ENCODE data around the gene TAOK3. TPM values are rescaled to one million over a fixed set of nuclear protein-coding genes. Genes with fewer than 3 reads are reported as not detected.

The TAOK3 gene
- total and polyA plus RNA-seq, 10 of the 15 experiments (the other 5 are each of a cell fraction or from before 2014, with no cell fraction given), result 41.3 to 131 (median 57.8) TPM

- H3K4me1 ChIP-seq (ENCODE audit: control insufficient read depth, insufficient read depth, low read length), result peaks cover 26% of the 10 kb centered on the region
- FAIRE-seq (peak; percentile 91), ATAC-seq (peak; percentile 93), DNase-seq (ENCODE audit: low read depth, low spot score) (peak; percentile 65)
- RAD21 ChIA-PET (ENCODE audit: unreplicated experiment), result interaction anchor here (1.1 to 4.8 kb wide), 9 partner anchors 13 to 139 kb away, joined by 3 to 24 read pairs (median 9); partner anchors contain the start of gene SUDS3
- H3K4me2 ChIP-seq (ENCODE audit: control insufficient read depth, insufficient read depth), result peak overlapping the region; percentile 64
- peaks cover 0 to 6% of the 10 kb centered on the region in 2 experiments; a peak in 3 of 4 replicates for H3K36me3 ChIP-seq (ENCODE audit: control insufficient read depth in 2 of 2, insufficient read depth in 2 of 2, low read length in 1 of 2)
- no peaks in the 10 kb centered on the region for H4K20me1 ChIP-seq (ENCODE audit: control insufficient read depth, insufficient read depth)
- H3K9me3 ChIP-seq (replicated peaks; ENCODE audit: control insufficient read depth, insufficient read depth, low read length), result no peaks in the 10 kb centered on the region
- in situ Hi-C loops (cut with MboI), result no loop called here
- H2AFZ ChIP-seq (ENCODE audit: control insufficient read depth, low read depth, low read length), result no peak overlapping the region
- no peak overlapping the region for H3K9ac ChIP-seq (ENCODE audit: control insufficient read depth, insufficient read depth, low read length)
- H3K79me2 ChIP-seq (ENCODE audit: control insufficient read depth, insufficient read depth, low read length), result no peaks in the 10 kb centered on the region; the same call in 1 of the 2 replicates
- WGBS (ENCODE audit: insufficient coverage, insufficient replicate concordance, low lambda C conversion rate, missing lambda C conversion rate), result 0% methylated on average over 1 of the region's 1 CpG
- CTCF ChIA-PET, result interaction anchor here (0.7 to 2.4 kb wide), 5 partner anchors 13 to 140 kb away, joined by 3 to 17 read pairs (median 6); partner anchors contain the start of gene SUDS3
- no peaks in the 10 kb centered on the region for H3K27me3 ChIP-seq (replicated peaks in 1 of 2; ENCODE audit: control insufficient read depth in 2 of 2, insufficient read depth in 2 of 2, low read length in 1 of 2)
- no peak overlapping the region for H3K4me3 ChIP-seq
- H3K27ac ChIP-seq (ENCODE audit: control insufficient read depth, insufficient read depth), result peak overlapping the region; percentile 75
- POLR2A ChIA-PET, result interaction anchor here (0.6 to 1.1 kb wide), 4 partner anchors 12 to 137 kb away, joined by 3 to 7 read pairs (median 4); no protein-coding TSS in a partner anchor
- no TSS peak for BruUV-seq (replicated peaks)
- SMC1A ChIA-PET (ENCODE audit: uncharacterized antibody, unreplicated experiment), result interaction anchor here (0.6 to 3.2 kb wide), 17 partner anchors 9 to 139 kb away, joined by 3 to 15 read pairs (median 5); partner anchors contain the start of genes SUDS3 and TAOK3
- intact Hi-C loops (cut with micrococcal nuclease; ENCODE audit: unreplicated experiment), result loop anchor here (5.0 kb wide), 3 partner anchors 55 to 140 kb away; partner anchors contain the start of gene SUDS3
- TF ChIP-seq RB1 (IDR thresholded peaks at IDR 0.05; ENCODE audit: borderline replicate concordance) (no peak), CEBPB (IDR thresholded peaks at IDR 0.05; ENCODE audit: borderline replicate concordance in 1 of 2, low read depth in 2 of 2, low read length in 2 of 2) (no peak), ZNF24 (IDR thresholded peaks at IDR 0.05) (peak; percentile 75; the same call in 1 of the 2 replicates), ATF7 (IDR thresholded peaks at IDR 0.05; ENCODE audit: low read depth) (peak; percentile 46; the same call in 1 of the 2 replicates), EP300 (IDR thresholded peaks at IDR 0.05; ENCODE audit: borderline replicate concordance in 1 of 2, control insufficient read depth in 1 of 2, low read depth in 2 of 2, low read length in 2 of 2) (peak; percentile 27 to 76; a peak in 1 of 4 replicates), IRF4 (IDR thresholded peaks at IDR 0.05; ENCODE audit: low read depth, low read length) (peak; percentile 76; the same call in 1 of the 2 replicates), TCF12 (IDR thresholded peaks at IDR 0.05; ENCODE audit: low read depth, low read length) (no peak), RFX5 (IDR thresholded peaks at IDR 0.05; ENCODE audit: low read depth, low read length) (no peak), DPF2 (IDR thresholded peaks at IDR 0.05) (peak; percentile 96), RELB (IDR thresholded peaks at IDR 0.05; ENCODE audit: low read depth) (peak; percentile 98), ZBED1 (IDR thresholded peaks at IDR 0.05; ENCODE audit: borderline replicate concordance) (no peak), TBL1XR1 (IDR thresholded peaks at IDR 0.05; ENCODE audit: low read depth, low read length) (no peak), FOXM1 (IDR thresholded peaks at IDR 0.05; ENCODE audit: low read depth, low read length) (peak; percentile 30; the same call in 1 of the 2 replicates), ZNF217 (IDR thresholded peaks at IDR 0.05) (peak; percentile 75), MAX (IDR thresholded peaks at IDR 0.05; ENCODE audit: low read depth, low read length) (no peak), ZNF384 (IDR thresholded peaks at IDR 0.05; ENCODE audit: borderline replicate concordance, low read depth, low read length) (no peak), MYB (IDR thresholded peaks at IDR 0.05; ENCODE audit: borderline replicate concordance, low read depth, low read length) (no peak), PML (IDR thresholded peaks at IDR 0.05; ENCODE audit: low read length) (no peak), EGR1 (IDR thresholded peaks at IDR 0.05; ENCODE audit: borderline replicate concordance in 1 of 2, low read depth in 2 of 2, low read length in 2 of 2) (no peak), BCLAF1 (IDR thresholded peaks at IDR 0.05) (no peak)
Observed at GRCh38 chr12:118237052-118237665, 135.5 kb downstream of the TAOK3 start.
